AG04450 (cell line): ENCODE results near the gene KCNQ5. TPM values are rescaled to one million over a fixed set of nuclear protein-coding genes. Genes with fewer than 3 reads are reported as not detected.

ENCODE experiments used
- CTCF ChIA-PET: fragments of 300-600, 350-600 bp; formaldehyde crosslinking; extraction: SDS; loops from one replicate; lab custom pipeline; 2022; ENCODE audit warnings: antibody characterized with exemption, inconsistent platforms; lab: Charles Lee
- POLR2A ChIA-PET: fragments of 350-600 bp; formaldehyde crosslinking; extraction: SDS; loops from one replicate; lab custom pipeline; 2021; ENCODE audit warnings: antibody characterized with exemption, inconsistent platforms; lab: Yijun Ruan, JAX
- DNase-seq: peaks from one replicate; pipeline ENCODE4 v3.0.0-alpha.2; 2011; ENCODE audit warnings: low read depth, low spot score
- H3K27ac ChIP-seq: one replicate; pipeline ENCODE4 v1.5.1; 2012; ENCODE audit warnings: low read depth, low read length, control low read depth
- H3K27me3 ChIP-seq: one replicate; pipeline ENCODE4 v1.6.0; 2012; ENCODE audit warnings: low read length; ENCODE audit not compliant: control insufficient read depth, insufficient read depth
- H3K4me3 ChIP-seq: 2 replicates; pipeline ENCODE4 v1.5.1; 2011; ENCODE audit warnings: mild to moderate bottlenecking, low read depth, low read length, control low read depth
- H3K9me3 ChIP-seq: 2 replicates; pipeline ENCODE4 v1.5.1; 2012; ENCODE audit warnings: low read length; ENCODE audit not compliant: control insufficient read depth, insufficient read depth
- CTCF ChIP-seq: IDR thresholded peaks from 2 replicates; pipeline ENCODE4 v1.5.1; 2011; ENCODE audit warnings: low read depth, low read length, control low read depth, inconsistent platforms
- polyA plus RNA-seq: library from polyadenylated mRNA; depleted of rRNA; stranded (reverse); fragments of >200 nt; gene quantifications from 2 replicates; pipeline ENCODE4 v1.2.3, GENCODE V29; 2011

The KCNQ5 gene
- polyA plus RNA-seq, 1 experiment = 0.52 TPM

GRCh38 chr6:72835749-72836148 is 213.9 kb downstream of the KCNQ5 start:
- POLR2A ChIA-PET = no interaction called here
- H3K4me3 ChIP-seq = no peak overlapping the region
- H3K27ac ChIP-seq = no peak overlapping the region
- CTCF ChIA-PET = no interaction called here
- no peaks in the 10 kb centered on the region for H3K27me3 ChIP-seq
- no peak for DNase-seq
- H3K9me3 ChIP-seq = no peaks in the 10 kb centered on the region
- no peak for TF ChIP-seq CTCF

GRCh38 chr6:72836971-72837370 is 215.1 kb downstream of the KCNQ5 start:
- POLR2A ChIA-PET = interaction anchor here (0.6 kb wide), 1 partner anchor 402 kb away, joined by 3 read pairs; no protein-coding TSS in a partner anchor
- CTCF ChIA-PET = no interaction called here
- no peaks in the 10 kb centered on the region for H3K9me3 ChIP-seq
- no peak for DNase-seq
- no peak overlapping the region for H3K4me3 ChIP-seq
- H3K27ac ChIP-seq = no peak overlapping the region
- H3K27me3 ChIP-seq = no peaks in the 10 kb centered on the region
- TF ChIP-seq CTCF = no peak

- no peak for DNase-seq
Observed at GRCh38 chr6:72841195-72841594, 219.3 kb downstream of the KCNQ5 start.

DNA sequence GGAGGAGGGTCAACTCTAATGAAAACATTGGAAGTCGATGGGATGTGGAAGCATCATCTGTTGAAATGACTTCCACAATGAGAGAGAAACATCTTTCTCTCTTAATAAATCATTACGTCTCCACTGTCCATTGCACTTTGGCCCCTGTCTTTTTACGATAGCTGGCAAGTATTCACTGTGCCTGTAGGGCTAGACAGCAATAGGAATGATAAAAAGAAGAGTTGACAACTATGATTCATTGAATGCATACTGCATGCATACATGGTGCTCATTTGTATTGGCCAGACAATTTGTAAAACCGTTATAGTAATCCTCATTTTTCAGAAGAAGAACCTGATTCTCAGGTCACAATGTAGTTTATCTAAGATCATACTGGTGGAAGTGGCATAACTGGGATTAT is 220.3 kb downstream of the KCNQ5 start:
- no peak overlapping the region for H3K27ac ChIP-seq
- TF ChIP-seq CTCF = no peak
- POLR2A ChIA-PET = no interaction called here

More at GRCh38 chr6:72841195-72841594, 219.3 kb downstream of the KCNQ5 start:
- POLR2A ChIA-PET = no interaction called here
- TF ChIP-seq CTCF = no peak
- CTCF ChIA-PET = no interaction called here
- Histone ChIP-seq H3K27me3 (no peaks in the 10 kb centered on the region), H3K27ac (no peak overlapping the region), H3K4me3 (no peak overlapping the region), H3K9me3 (no peaks in the 10 kb centered on the region)

DNA sequence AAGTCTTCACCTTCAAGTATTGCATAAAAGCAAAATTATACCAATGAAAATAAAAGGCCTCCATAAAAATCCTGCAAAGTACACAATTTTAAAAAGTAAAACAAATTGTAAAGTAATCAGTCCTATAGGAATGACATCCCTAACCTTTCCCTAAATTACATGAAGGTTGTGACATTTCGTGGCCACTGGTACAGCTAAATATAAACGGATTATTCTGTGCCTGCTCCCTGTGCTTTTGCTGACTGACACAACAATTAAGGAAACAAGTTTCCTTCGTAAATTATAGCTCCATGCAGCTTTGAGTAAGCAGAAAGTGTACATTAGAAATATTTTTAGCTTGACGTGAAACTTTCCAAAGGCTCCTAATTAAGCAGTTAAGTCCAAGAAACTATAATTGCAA is 222.8 kb downstream of the KCNQ5 start:
- H3K9me3 ChIP-seq = no peaks in the 10 kb centered on the region
- POLR2A ChIA-PET = no interaction called here
- no peak for TF ChIP-seq CTCF
- no peak for DNase-seq
- H3K4me3 ChIP-seq = no peak overlapping the region
- no peak overlapping the region for H3K27ac ChIP-seq
- CTCF ChIA-PET = no interaction called here
- H3K27me3 ChIP-seq = no peaks in the 10 kb centered on the region

More for the DNA sequence above, 220.3 kb downstream of the KCNQ5 start:
- no peaks in the 10 kb centered on the region for H3K27me3 ChIP-seq
- DNase-seq = no peak
- CTCF ChIA-PET = no interaction called here
- no peak overlapping the region for H3K4me3 ChIP-seq
- H3K9me3 ChIP-seq = no peaks in the 10 kb centered on the region
